H7 (cell line): ENCODE data around the gene HLA-DQA1. TPM values are rescaled to one million over a fixed set of nuclear protein-coding genes. Genes with fewer than 3 reads are reported as not detected.
"Not testable (repeated sequence)": the region's sequence is repeated elsewhere in the genome, so short reads cannot be mapped to it uniquely, and the experiment has no call there.

Source experiments
- DNase-seq: peaks from one replicate; pipeline ENCODE4 v3.0.0; 2012
- H3K27me3 ChIP-seq: 2 replicates; pipeline ENCODE4 v1.6.0; 2011; ENCODE audit warnings: mild to moderate bottlenecking, low read length; ENCODE audit not compliant: control insufficient read depth, insufficient read depth
- H3K36me3 ChIP-seq: replicated peaks from 2 replicates; pipeline ENCODE4 v1.5.1; 2011; ENCODE audit warnings: low read length; ENCODE audit not compliant: control insufficient read depth, insufficient read depth
- H3K4me3 ChIP-seq: 2 replicates; pipeline ENCODE4 v1.5.1; 2011; ENCODE audit warnings: low read depth, mild to moderate bottlenecking, control low read depth, low read length, moderate library complexity; ENCODE audit not compliant: insufficient read depth
- total RNA-seq: library from RNA; depleted of rRNA; stranded (reverse); fragments of >200 nt; shearing (Covaris generic); gene quantifications from 2 replicates; pipeline ENCODE4 v1.2.3, GENCODE V29; 2014

The HLA-DQA1 gene
- total RNA-seq, 1 experiment from 2014 or later = not detected

- H3K4me3 ChIP-seq = no peak overlapping the region
- no peaks in the 10 kb centered on the region for H3K36me3 ChIP-seq
- DNase-seq = no peak
Observed at GRCh38 chr6:32637883-32638282, 677 bp downstream of the HLA-DQA1 start.

DNA sequence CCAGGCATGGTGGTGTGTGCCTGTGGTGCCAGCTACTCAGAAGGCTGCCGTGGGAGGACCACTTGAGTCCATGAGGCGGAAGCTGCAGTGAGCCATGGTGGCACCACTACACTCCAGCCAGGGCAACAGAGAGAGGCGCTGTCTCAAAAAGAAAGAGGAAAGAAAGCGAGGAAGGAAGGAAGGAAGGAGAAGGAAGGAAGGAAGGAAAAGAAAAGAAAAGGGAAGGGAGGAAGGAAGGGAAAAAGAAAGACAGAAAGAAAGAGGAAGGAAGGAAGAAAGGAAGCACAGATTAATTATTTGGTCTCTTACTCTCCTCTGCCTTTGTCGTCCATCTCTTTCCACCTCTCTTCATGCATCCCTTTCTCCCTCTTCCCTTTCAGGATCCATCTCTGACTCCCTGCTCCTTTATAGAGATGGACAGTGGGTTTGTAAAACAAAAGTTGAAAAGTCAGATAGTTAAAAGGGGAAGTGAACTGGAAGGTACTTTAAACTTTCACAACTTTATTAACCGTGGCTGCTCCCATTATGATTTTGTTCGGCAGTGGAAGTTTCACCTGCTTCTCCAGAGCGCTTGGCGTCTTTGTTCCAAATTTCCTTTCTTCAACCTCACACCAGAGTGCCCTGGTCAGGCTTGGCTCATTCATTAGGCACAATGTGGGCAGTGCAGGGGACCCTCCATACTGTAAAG lies 1.5 kb downstream of the HLA-DQA1 start:
- DNase-seq = no peak
- no peaks in the 10 kb centered on the region for H3K36me3 ChIP-seq
- no peak overlapping the region for H3K4me3 ChIP-seq
- no peaks in the 10 kb centered on the region for H3K27me3 ChIP-seq

More at GRCh38 chr6:32637883-32638282, 677 bp downstream of the HLA-DQA1 start:
- H3K27me3 ChIP-seq = no peaks in the 10 kb centered on the region

DNA sequence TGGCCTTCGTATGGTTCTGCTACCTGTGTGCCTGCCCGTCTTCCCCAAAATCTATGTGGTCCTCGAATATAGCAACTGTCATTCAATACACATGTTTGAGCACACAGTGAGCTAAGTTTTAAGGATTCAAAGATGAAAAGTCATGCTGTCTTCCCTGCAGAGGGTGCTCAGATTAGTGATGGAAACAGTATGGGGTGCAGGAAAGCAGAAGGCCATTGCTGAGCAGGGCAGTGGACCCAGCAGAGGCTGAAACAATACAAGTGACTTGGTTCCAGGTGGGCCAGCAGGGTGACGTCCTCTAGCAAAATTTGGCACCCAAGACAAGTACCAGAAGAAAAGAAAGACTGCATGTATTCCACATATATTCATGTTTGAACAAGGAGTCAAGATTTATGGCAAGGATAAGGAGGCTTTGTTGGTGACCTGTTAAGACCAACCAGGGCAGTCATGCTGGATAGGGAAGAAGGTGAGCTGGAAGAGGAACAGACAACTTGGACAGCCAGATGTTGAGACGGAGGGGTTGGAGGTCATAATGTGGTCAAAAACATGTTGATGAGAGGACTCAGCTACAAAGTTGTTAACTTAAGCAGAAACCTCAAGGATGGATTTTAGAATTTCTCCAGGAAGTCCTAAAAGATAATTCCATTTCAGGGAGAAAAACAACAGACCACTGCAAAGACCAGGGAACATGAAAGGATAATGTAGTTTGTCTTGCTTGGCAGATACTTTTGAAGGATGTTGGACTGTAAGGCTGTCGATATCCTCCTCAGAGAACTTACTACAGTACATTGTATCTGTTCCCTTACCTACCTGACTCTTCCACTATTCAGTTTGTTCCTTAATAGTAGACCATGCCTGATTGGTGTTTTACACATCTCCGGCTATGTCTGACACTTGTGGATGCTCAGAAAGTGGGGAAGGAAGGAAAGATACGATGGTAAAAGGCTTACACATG lies 2.5 kb downstream of the HLA-DQA1 start:
- H3K36me3 ChIP-seq = no peaks in the 10 kb centered on the region
- H3K4me3 ChIP-seq = no peak overlapping the region
- H3K27me3 ChIP-seq = no peaks in the 10 kb centered on the region
- no peak for DNase-seq

DNA sequence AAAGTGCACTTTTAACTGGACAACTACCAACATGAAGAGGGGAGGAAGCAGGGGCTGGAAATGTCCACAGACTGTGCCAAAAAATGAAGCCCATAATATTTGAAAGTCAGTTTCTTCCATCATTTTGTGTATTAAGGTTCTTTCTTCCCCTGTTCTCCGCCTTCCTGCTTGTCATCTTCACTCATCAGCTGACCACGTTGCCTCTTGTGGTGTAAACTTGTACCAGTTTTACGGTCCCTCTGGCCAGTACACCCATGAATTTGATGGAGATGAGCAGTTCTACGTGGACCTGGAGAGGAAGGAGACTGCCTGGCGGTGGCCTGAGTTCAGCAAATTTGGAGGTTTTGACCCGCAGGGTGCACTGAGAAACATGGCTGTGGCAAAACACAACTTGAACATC lies 3.9 kb downstream of the HLA-DQA1 start:
- Histone ChIP-seq H3K36me3 (no peaks in the 10 kb centered on the region), H3K27me3 (no peaks in the 10 kb centered on the region), H3K4me3 (no peak overlapping the region)
- DNase-seq = no peak

DNA sequence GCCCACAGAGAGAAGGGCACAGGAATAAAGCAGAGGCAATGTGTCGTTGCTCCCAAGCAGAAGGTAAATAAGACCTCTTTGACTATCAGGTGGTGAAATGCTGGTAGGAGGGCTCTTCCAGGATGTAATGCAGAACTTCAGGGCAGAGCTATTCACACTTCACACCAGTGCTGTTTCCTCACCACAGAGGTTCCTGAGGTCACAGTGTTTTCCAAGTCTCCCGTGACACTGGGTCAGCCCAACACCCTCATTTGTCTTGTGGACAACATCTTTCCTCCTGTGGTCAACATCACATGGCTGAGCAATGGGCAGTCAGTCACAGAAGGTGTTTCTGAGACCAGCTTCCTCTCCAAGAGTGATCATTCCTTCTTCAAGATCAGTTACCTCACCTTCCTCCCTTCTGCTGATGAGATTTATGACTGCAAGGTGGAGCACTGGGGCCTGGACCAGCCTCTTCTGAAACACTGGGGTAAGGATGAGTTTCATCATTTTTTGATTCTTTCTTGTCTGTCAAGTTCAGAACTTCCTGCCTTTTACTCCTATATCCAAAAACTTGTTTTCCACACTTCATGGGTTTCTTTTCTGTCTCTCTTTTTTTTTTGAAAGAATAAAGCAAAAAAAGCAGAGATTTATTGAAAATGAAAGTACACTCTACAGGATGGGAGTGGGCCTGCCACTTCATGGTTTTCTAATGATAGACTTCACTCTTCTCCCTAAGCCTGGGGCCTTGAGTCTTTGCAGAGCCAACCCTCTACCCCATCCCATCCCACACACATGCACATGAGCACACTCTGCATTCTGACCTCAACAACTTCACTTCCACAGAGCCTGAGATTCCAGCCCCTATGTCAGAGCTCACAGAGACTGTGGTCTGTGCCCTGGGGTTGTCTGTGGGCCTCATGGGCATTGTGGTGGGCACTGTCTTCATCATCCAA lies 4.8 kb downstream of the HLA-DQA1 start:
- not testable (repeated sequence) for DNase-seq, H3K36me3 ChIP-seq, H3K4me3 ChIP-seq, H3K27me3 ChIP-seq

GRCh38 chr6:32642720-32643106 lies 5.5 kb downstream of the HLA-DQA1 start:
- Histone ChIP-seq H3K27me3 (no peaks in the 10 kb centered on the region), H3K4me3 (no peak overlapping the region), H3K36me3 (no peaks in the 10 kb centered on the region)
- DNase-seq = no peak

GRCh38 chr6:32643904-32644303 lies 6.7 kb downstream of the HLA-DQA1 start:
- H3K36me3 ChIP-seq = no peaks in the 10 kb centered on the region
- no peaks in the 10 kb centered on the region for H3K27me3 ChIP-seq
- H3K4me3 ChIP-seq = no peak overlapping the region
- DNase-seq = no peak

DNA sequence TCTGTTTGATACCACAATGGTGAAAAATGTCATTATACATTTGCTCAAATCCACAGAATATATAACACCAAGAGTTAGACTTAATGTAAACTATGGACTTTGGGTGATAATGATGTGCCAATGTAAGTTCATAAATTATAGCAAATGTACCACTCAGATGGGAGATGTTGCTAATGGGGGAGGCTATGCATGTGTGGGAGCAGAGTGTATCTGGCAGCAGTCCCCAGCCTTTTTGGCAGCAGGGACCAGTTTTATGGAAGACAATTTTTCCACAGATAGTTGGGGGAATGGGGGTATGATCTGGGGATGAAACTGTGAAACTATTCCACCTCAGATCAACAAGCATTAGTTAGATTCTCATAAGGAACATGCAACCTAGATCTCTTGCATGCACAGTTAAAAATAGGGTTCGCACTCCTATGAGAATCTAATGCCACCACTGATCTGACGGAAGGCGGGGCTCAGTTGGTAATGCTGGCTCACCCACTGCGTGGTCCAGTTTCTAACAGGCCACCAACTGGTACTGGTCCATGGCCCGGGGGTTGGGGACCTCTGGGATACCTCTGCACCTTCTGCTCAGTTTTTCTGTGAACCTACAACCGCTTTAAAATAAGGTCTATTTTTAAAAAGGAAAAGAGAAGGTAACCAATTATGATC lies 8.0 kb downstream of the HLA-DQA1 start:
- Histone ChIP-seq H3K27me3 (no peaks in the 10 kb centered on the region), H3K4me3 (no peak overlapping the region), H3K36me3 (no peaks in the 10 kb centered on the region)

GRCh38 chr6:32655203-32655710 lies 18.1 kb downstream of the HLA-DQA1 start:
- Histone ChIP-seq H3K36me3 (no peaks in the 10 kb centered on the region), H3K4me3 (no peak overlapping the region), H3K27me3 (no peaks in the 10 kb centered on the region)
- no peak for DNase-seq

More for the DNA sequence above, 8.0 kb downstream of the HLA-DQA1 start:
- no peak for DNase-seq

- H3K36me3 ChIP-seq, H3K4me3 ChIP-seq, H3K27me3 ChIP-seq, DNase-seq: not testable (repeated sequence)
Observed at GRCh38 chr6:32657329-32657728, 20.1 kb downstream of the HLA-DQA1 start.

DNA sequence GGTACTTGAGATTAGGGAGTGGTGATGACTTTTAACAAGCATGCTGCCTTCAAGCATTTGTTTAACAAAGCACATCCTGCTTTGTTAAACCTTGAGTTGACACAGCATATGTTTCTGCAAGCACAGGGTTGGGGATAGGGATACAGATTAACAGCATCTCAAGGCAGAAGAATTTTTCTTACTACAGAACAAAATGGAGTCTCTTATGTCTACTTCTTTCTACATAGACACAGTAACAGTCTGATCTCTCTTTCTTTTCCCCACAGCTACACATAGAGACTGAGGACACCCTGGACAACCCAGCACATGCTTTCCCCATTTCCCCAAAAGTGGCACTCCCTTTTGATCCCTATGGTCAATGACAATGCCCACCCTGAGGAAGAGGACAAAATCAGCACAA lies 20.6 kb downstream of the HLA-DQA1 start:
- H3K36me3 ChIP-seq, DNase-seq, H3K27me3 ChIP-seq, H3K4me3 ChIP-seq: not testable (repeated sequence)

DNA sequence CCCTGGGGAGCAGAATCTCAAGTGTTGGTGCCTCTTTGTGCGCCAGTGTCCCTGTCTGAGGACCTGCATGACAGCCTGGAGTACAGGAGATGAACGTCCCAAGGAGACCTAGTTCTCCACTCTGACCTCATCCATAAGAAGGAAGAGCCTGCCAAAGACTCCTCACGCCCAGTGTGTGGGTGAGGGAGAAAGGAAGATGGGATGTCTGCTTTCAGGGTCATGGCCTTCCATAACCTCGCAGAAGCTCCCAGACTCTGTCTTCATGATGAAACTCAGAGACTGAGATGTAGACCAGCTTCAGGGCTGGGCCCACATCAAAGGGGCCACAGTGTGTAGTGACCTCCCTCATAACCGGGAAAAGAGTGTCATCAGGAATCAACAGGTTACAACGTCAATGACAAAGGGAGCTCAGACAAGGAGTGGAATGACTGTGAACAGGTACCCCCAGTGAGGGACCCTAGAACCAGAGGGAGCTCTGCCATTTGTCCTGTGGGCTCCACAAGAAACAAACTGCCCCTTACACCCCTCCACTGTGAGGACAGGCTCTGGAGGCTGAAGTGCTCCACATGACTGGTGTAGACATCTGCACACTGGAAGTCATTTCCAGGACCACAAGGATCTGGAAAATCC lies 21.2 kb downstream of the HLA-DQA1 start:
- DNase-seq = no peak
- no peaks in the 10 kb centered on the region for H3K36me3 ChIP-seq
- H3K27me3 ChIP-seq = no peaks in the 10 kb centered on the region
- no peak overlapping the region for H3K4me3 ChIP-seq

DNA sequence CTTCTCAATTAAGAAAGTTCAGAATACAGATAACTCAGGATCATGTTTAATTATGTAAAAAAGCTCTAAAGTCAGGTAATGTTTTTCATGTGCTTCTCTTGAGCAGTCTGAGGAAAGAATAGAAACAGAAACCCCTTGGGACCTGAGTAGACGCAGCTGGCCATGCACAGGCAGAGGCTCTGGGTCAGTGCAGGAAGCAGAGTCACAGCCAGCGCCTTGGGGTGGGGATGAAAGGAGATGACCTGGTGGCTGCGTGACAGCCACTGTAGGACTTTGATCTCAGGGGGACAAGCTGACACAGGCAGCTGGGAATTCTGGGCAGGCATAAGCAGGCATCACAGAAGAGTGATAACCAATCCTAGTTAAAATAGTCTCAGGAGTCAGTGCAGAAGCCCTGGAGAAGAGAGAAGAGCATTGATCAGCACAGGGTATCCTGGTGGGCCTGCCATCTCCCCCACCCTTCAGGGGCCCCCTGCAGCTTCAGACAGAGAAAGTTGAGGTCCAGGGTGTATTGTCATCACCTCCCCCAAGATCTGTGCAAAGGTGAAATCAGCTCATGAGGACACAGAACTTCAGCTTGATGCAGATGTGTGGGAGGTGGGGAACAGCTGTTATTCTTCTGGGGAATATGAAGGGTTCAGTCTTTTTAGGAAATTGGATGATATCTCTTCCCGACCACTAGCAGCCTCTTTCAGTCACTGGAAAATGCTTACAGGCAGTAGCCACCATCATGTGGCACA lies 22.8 kb downstream of the HLA-DQA1 start:
- Histone ChIP-seq H3K36me3 (no peaks in the 10 kb centered on the region), H3K4me3 (no peak overlapping the region), H3K27me3 (no peaks in the 10 kb centered on the region)
- no peak for DNase-seq
